Mesendoderm (in vitro differentiated cells): ENCODE data around the gene U2SURP.

Experiments used
- DNase-seq: peaks from one replicate; pipeline ENCODE4 v3.0.0; 2013
- H2AK5ac ChIP-seq: 2 replicates; pipeline ENCODE4 v1.6.1; 2013; ENCODE audit warnings: low read length, inconsistent platforms
- H2BK120ac ChIP-seq: 2 replicates; pipeline ENCODE4 v1.6.1; 2013; ENCODE audit warnings: low read depth, mild to moderate bottlenecking, low read length, moderate library complexity, mixed read lengths
- H2BK15ac ChIP-seq: replicated peaks from 2 replicates; pipeline ENCODE4 v1.6.1; 2013; ENCODE audit warnings: low read depth, mild to moderate bottlenecking, moderate library complexity
- H2BK5ac ChIP-seq: 2 replicates; pipeline ENCODE4 v1.6.1; 2013; ENCODE audit warnings: low read length, inconsistent platforms
- H3K18ac ChIP-seq: 2 replicates; pipeline ENCODE4 v1.6.1; 2013; ENCODE audit warnings: mild to moderate bottlenecking, low read length, mixed read lengths
- H3K23ac ChIP-seq: one replicate; pipeline ENCODE4 v1.6.1; 2013; ENCODE audit warnings: low read length
- H3K27ac ChIP-seq: 2 replicates; pipeline ENCODE4 v1.5.1; 2013; ENCODE audit warnings: low read depth, mild to moderate bottlenecking, inconsistent platforms, low read length, moderate library complexity
- H3K27me3 ChIP-seq: 2 replicates; pipeline ENCODE4 v1.6.1; 2013; ENCODE audit warnings: low read length, control low read depth, mild to moderate bottlenecking, inconsistent platforms; ENCODE audit not compliant: insufficient read depth, poor library complexity
- H3K36me3 ChIP-seq: 2 replicates; pipeline ENCODE4 v1.6.1; 2013; ENCODE audit warnings: low read length, inconsistent platforms; ENCODE audit not compliant: control insufficient read depth, insufficient read depth
- H3K4ac ChIP-seq: one replicate; pipeline ENCODE4 v1.6.1; 2013; ENCODE audit warnings: low read depth, mild to moderate bottlenecking, low read length, moderate library complexity
- H3K4me1 ChIP-seq: 2 replicates; pipeline ENCODE4 v1.6.1; 2013; ENCODE audit warnings: low read depth, low read length, inconsistent platforms; ENCODE audit not compliant: control insufficient read depth
- H3K4me2 ChIP-seq: 2 replicates; pipeline ENCODE4 v1.6.1; 2013; ENCODE audit warnings: low read length
- H3K4me3 ChIP-seq: 2 replicates; pipeline ENCODE4 v1.5.1; 2013; ENCODE audit warnings: mild to moderate bottlenecking, low read length
- H3K56ac ChIP-seq: one replicate; pipeline ENCODE4 v1.6.1; 2013; ENCODE audit warnings: low read length
- H3K79me1 ChIP-seq: 2 replicates; pipeline ENCODE4 v1.6.1; 2013; ENCODE audit warnings: low read length, inconsistent platforms
- H3K79me2 ChIP-seq: 2 replicates; pipeline ENCODE4 v1.6.1; 2013; ENCODE audit warnings: mild to moderate bottlenecking, low read length; ENCODE audit not compliant: control insufficient read depth, insufficient read depth
- H3K9ac ChIP-seq: 2 replicates; pipeline ENCODE4 v1.6.1; 2013; ENCODE audit warnings: low read length, inconsistent platforms
- H4K5ac ChIP-seq: one replicate; pipeline ENCODE4 v1.6.1; 2013; ENCODE audit warnings: low read length
- H4K8ac ChIP-seq: one replicate; pipeline ENCODE4 v1.6.1; 2013; ENCODE audit warnings: low read depth, mild to moderate bottlenecking, control low read depth, low read length, moderate library complexity
- WGBS: extraction: QIAGEN DNeasy Blood & Tissue Kit; methylation state at CpG from one replicate; pipeline ENCODE4 v1.1.7; 2013; ENCODE audit warnings: low lambda C conversion rate, missing lambda C conversion rate; ENCODE audit not compliant: insufficient coverage; ENCODE audit errors: extremely low coverage; 5-methylcytosine and 5-hydroxymethylcytosine counted together

The U2SURP gene

GRCh38 chr3:142972092-142972753 lies 29.1 kb upstream of the U2SURP start:
- Histone ChIP-seq H2BK15ac (no peak overlapping the region), H3K56ac (no peak overlapping the region), H3K4me2 (no peak overlapping the region), H4K5ac (no peak overlapping the region), H3K4me3 (no peak overlapping the region), H3K23ac (no peak overlapping the region), H2BK5ac (no peak overlapping the region), H3K4me1 (no peaks in the 10 kb centered on the region), H3K36me3 (no peaks in the 10 kb centered on the region), H4K8ac (no peak overlapping the region), H3K27me3 (no peaks in the 10 kb centered on the region), H3K9ac (no peak overlapping the region), H2BK120ac (no peak overlapping the region), H3K27ac (no peak overlapping the region), H3K79me2 (no peaks in the 10 kb centered on the region), H3K4ac (no peak overlapping the region), H3K79me1 (no peaks in the 10 kb centered on the region), H2AK5ac (no peak overlapping the region), H3K18ac (no peak overlapping the region)
- no CpG with 5 or more reads among the region's 7 CpGs for WGBS
- DNase-seq = no peak

- Histone ChIP-seq H3K18ac (no peak overlapping the region), H3K79me1 (no peaks in the 10 kb centered on the region), H3K36me3 (no peaks in the 10 kb centered on the region), H3K4me1 (no peaks in the 10 kb centered on the region), H3K27me3 (no peaks in the 10 kb centered on the region), H4K8ac (no peak overlapping the region), H3K4ac (no peak overlapping the region), H3K9ac (no peak overlapping the region), H2BK120ac (no peak overlapping the region), H2BK5ac (no peak overlapping the region), H3K4me2 (no peak overlapping the region), H2BK15ac (no peak overlapping the region), H3K4me3 (no peak overlapping the region), H3K56ac (no peak overlapping the region), H4K5ac (no peak overlapping the region), H3K79me2 (no peaks in the 10 kb centered on the region), H3K27ac (no peak overlapping the region), H2AK5ac (no peak overlapping the region), H3K23ac (no peak overlapping the region)
- no peak for DNase-seq
- WGBS = no CpG with 5 or more reads among the region's 8 CpGs
Measured at GRCh38 chr3:142973217-142974009, 28.0 kb upstream of the U2SURP start.

GRCh38 chr3:142975316-142975995 lies 25.9 kb upstream of the U2SURP start:
- 100% methylated on average over 1 of the region's 4 CpGs for WGBS
- no peak overlapping the region for H3K9ac ChIP-seq

GRCh38 chr3:142976621-142977398 lies 24.6 kb upstream of the U2SURP start:
- H3K4ac ChIP-seq = no peak overlapping the region
- WGBS = no CpG with 5 or more reads among the region's 8 CpGs
- no peak overlapping the region for H2BK15ac ChIP-seq
- no peak overlapping the region for H3K18ac ChIP-seq
- H4K8ac ChIP-seq = no peak overlapping the region
- H3K4me1 ChIP-seq = no peaks in the 10 kb centered on the region
- no peak overlapping the region for H3K27ac ChIP-seq
- no peak overlapping the region for H2AK5ac ChIP-seq
- H3K9ac ChIP-seq = no peak overlapping the region
- no peak overlapping the region for H3K4me2 ChIP-seq
- H3K79me2 ChIP-seq = no peaks in the 10 kb centered on the region
- H3K23ac ChIP-seq = no peak overlapping the region
- H4K5ac ChIP-seq = no peak overlapping the region
- no peak overlapping the region for H3K4me3 ChIP-seq
- H3K27me3 ChIP-seq = no peaks in the 10 kb centered on the region
- no peaks in the 10 kb centered on the region for H3K36me3 ChIP-seq
- no peak overlapping the region for H2BK120ac ChIP-seq
- H3K56ac ChIP-seq = no peak overlapping the region
- no peaks in the 10 kb centered on the region for H3K79me1 ChIP-seq
- H2BK5ac ChIP-seq = no peak overlapping the region
- peak; percentile 65 for DNase-seq

More at GRCh38 chr3:142975316-142975995, 25.9 kb upstream of the U2SURP start:
- Histone ChIP-seq H3K18ac (no peak overlapping the region), H2AK5ac (no peak overlapping the region), H3K23ac (no peak overlapping the region), H4K8ac (no peak overlapping the region), H3K36me3 (no peaks in the 10 kb centered on the region), H2BK15ac (no peak overlapping the region), H2BK5ac (no peak overlapping the region), H4K5ac (no peak overlapping the region), H3K27me3 (no peaks in the 10 kb centered on the region), H3K4me2 (no peak overlapping the region), H3K4ac (no peak overlapping the region), H3K79me1 (no peaks in the 10 kb centered on the region), H3K4me3 (no peak overlapping the region), H3K79me2 (no peaks in the 10 kb centered on the region), H3K4me1 (no peaks in the 10 kb centered on the region), H2BK120ac (no peak overlapping the region), H3K27ac (no peak overlapping the region), H3K56ac (no peak overlapping the region)
- DNase-seq = peak; percentile 46

- no peak overlapping the region for H3K4me3 ChIP-seq
- H3K27ac ChIP-seq = no peak overlapping the region
- H2BK5ac ChIP-seq = no peak overlapping the region
- no peak overlapping the region for H3K23ac ChIP-seq
- H3K79me2 ChIP-seq = no peaks in the 10 kb centered on the region
- no peaks in the 10 kb centered on the region for H3K79me1 ChIP-seq
- no CpG with 5 or more reads among the region's 1 CpG for WGBS
- H2BK15ac ChIP-seq = no peak overlapping the region
- H3K4ac ChIP-seq = no peak overlapping the region
- no peak overlapping the region for H3K56ac ChIP-seq
- H3K4me1 ChIP-seq = no peaks in the 10 kb centered on the region
- no peaks in the 10 kb centered on the region for H3K36me3 ChIP-seq
- no peak for DNase-seq
- no peak overlapping the region for H4K8ac ChIP-seq
- no peak overlapping the region for H2AK5ac ChIP-seq
- no peak overlapping the region for H3K4me2 ChIP-seq
- no peak overlapping the region for H4K5ac ChIP-seq
- no peak overlapping the region for H3K18ac ChIP-seq
- no peak overlapping the region for H2BK120ac ChIP-seq
- H3K9ac ChIP-seq = no peak overlapping the region
- no peaks in the 10 kb centered on the region for H3K27me3 ChIP-seq
Measured at GRCh38 chr3:142977399-142977728, 24.0 kb upstream of the U2SURP start.
